ENCODE data around the gene CENPF. TPM values are rescaled to one million over a fixed set of nuclear protein-coding genes. Genes with fewer than 3 reads are reported as not detected.

Gene CENPF
- total RNA-seq, 5 donors from 2014 or later (not counting 1 experiment from before 2014, with no cell fraction given): 3.1 to 6.7 (median 4.1) TPM

DNA sequence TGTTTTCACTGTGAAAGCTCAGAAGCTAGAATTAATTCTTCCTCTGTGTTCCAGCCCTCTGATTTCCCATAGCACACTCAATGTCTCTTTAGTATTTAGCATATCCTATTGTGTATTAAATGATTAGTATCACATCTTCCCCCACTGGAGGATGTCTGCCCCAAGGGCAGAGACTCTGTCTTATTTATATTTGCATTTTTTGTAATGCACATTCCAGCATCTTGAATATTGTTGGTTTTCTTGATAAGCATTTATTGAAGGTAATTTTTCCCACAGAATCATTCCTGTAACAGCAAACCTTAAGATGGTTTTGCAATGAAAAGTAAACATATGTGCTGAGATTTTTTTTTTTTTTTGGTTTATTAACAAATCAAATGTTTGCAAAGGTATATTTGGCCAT is 34.1 kb downstream of the CENPF start:
- Mint-ChIP-seq H3K36me3 (no peaks in the 10 kb centered on the region), H3K4me1 (peaks cover 14 to 38% (median 35%) of the 10 kb centered on the region in 3 donors), H3K9me3 (no peaks in the 10 kb centered on the region), H3K27me3 (no peaks in the 10 kb centered on the region), H3K27ac (no peak overlapping the region), H3K4me3 (no peak overlapping the region)
- ATAC-seq (replicated peaks in 1 of 4): no peak
- ChIA-PET CTCF (interaction anchor here (0.7 to 2.1 kb wide), 13 partner anchors 8 to 540 kb away, joined by 3 to 8 read pairs (median 4); no protein-coding TSS in a partner anchor), POLR2A (no interaction called here)
- Histone ChIP-seq H3K36me3 (ENCODE audit: control insufficient read depth in 2 of 2, extremely low read depth in 1 of 2, insufficient read depth in 1 of 2, low read length in 1 of 2) (no peaks in the 10 kb centered on the region), H3K4me1 (ENCODE audit: control insufficient read depth in 1 of 2, extremely low read depth in 1 of 2, insufficient read depth in 2 of 2, low read length in 2 of 2) (peaks cover 6 to 38% of the 10 kb centered on the region in 2 experiments), H3K27ac (ENCODE audit: low read length) (no peak overlapping the region), H3K9me3 (no peaks in the 10 kb centered on the region), H3K27me3 (replicated peaks in 1 of 2; ENCODE audit: control insufficient read depth in 2 of 2, extremely low read depth in 1 of 2, insufficient read depth in 2 of 2, low read length in 1 of 2) (no peaks in the 10 kb centered on the region), H3K4me3 (ENCODE audit: control insufficient read depth in 1 of 2, extremely low read depth in 1 of 2, low read length in 1 of 2) (no peak overlapping the region)
- DNase-seq: no peak

DNA sequence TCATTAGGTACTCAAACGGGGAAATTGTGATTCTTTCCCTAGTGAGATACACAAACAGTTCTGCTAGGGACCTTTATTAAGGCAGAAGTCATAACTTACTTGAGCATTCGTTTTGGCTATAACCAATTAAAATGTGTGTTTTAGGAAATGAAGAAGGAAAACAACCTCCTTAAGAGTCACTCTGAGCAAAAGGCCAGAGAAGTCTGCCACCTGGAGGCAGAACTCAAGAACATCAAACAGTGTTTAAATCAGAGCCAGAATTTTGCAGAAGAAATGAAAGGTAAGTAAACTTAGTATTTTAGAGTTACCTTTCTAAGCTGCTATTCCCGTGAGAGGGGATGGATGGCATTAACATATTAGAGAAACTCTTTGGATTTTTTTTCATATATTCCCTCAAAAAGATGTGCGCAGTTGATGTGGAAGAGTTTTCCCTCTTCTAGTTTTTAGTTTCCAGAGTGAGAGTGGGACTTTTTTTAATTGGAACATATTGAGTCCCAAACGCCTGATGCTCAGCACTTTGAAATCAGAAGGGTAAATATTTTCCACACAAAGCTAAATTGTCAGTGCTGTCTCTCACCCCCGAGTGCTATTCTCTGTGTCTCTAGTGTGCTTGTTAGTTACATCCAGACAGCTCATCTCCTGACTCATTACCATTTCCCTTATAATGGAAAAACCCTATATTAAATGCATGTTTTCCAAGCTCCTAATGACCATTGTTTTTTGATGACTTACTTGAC is 34.9 kb downstream of the CENPF start:
- peak overlapping the region; percentile 13 to 82 for H3K27ac Mint-ChIP-seq
- Histone ChIP-seq H3K27ac (ENCODE audit: low read length) (no peak overlapping the region), H3K27me3 (replicated peaks in 1 of 2; ENCODE audit: control insufficient read depth in 2 of 2, extremely low read depth in 1 of 2, insufficient read depth in 2 of 2, low read length in 1 of 2) (no peaks in the 10 kb centered on the region), H3K4me1 (ENCODE audit: control insufficient read depth in 1 of 2, extremely low read depth in 1 of 2, insufficient read depth in 2 of 2, low read length in 2 of 2) (peaks cover 10 to 39% of the 10 kb centered on the region in 2 experiments), H3K4me3 (ENCODE audit: control insufficient read depth in 1 of 2, extremely low read depth in 1 of 2, low read length in 1 of 2) (no peak overlapping the region), H3K36me3 (ENCODE audit: control insufficient read depth in 2 of 2, extremely low read depth in 1 of 2, insufficient read depth in 1 of 2, low read length in 1 of 2) (no peaks in the 10 kb centered on the region), H3K9me3 (no peaks in the 10 kb centered on the region)
- ATAC-seq (replicated peaks in 1 of 4): peak in 2 of 4 experiments; percentile 33 to 40
- no peaks in the 10 kb centered on the region for H3K9me3 Mint-ChIP-seq
- WGBS (ENCODE audit: insufficient coverage): no CpG with 5 or more reads among the region's 6 CpGs
- no peaks in the 10 kb centered on the region for H3K36me3 Mint-ChIP-seq
- H3K27me3 Mint-ChIP-seq: no peaks in the 10 kb centered on the region
- H3K4me3 Mint-ChIP-seq: peak overlapping the region; percentile 11 to 68 (median 14)
- peak in 20 of 35 experiments; percentile 3 to 66 (median 18) for DNase-seq
- POLR2A ChIA-PET: interaction anchor here in 1 of 2 donors (0.7 kb wide), 1 partner anchor 10 kb away, joined by 5 read pairs; no protein-coding TSS in a partner anchor
- CTCF ChIA-PET: interaction anchor here (0.6 to 2.1 kb wide), 18 partner anchors 9 to 540 kb away, joined by 3 to 8 read pairs (median 4); no protein-coding TSS in a partner anchor
- H3K4me1 Mint-ChIP-seq: peaks cover 7 to 31% (median 27%) of the 10 kb centered on the region in 3 donors

DNA sequence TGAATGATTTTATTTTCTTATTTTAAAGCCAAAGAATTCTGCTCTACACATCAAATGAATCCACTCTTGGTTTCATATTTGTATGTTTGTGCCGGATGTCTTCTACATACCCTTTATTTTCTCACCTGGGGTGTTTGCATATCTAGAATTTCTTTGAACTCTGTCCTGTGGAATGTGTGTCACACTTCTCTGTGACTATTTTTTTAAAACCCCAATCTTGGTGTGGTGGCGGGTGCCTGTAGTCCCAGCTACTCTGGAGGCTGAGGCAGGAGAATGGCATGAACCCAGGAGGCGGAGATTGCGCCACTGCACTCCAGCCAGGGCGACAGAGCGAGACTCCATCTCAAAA is 35.4 kb downstream of the CENPF start:
- DNase-seq: no peak

DNA sequence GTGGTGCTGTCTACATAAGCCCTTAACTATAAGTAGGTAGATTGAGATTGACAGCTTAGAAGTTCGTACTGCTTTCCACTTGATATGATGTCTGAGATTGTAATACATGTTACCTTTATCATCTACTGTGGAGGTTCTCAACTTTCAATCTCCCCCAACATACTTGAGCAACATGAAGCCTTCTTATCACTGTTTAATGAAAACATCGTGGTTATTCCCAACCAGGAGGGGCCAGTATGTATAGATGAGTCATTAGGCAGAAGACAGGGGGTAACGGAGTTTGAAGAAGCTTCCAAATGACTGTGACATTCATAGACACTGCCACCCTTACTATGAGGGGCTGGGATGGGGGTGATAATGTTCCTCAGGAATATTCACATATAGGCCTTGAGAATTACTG is 36.0 kb downstream of the CENPF start:
- ChIA-PET CTCF (interaction anchor here (0.7 to 2.0 kb wide), 5 partner anchors 9 to 35 kb away, joined by 3 to 6 read pairs (median 4); no protein-coding TSS in a partner anchor), POLR2A (no interaction called here)
- Histone ChIP-seq H3K27me3 (replicated peaks in 1 of 2; ENCODE audit: control insufficient read depth in 2 of 2, extremely low read depth in 1 of 2, insufficient read depth in 2 of 2, low read length in 1 of 2) (no peaks in the 10 kb centered on the region), H3K9me3 (no peaks in the 10 kb centered on the region), H3K4me3 (ENCODE audit: control insufficient read depth in 1 of 2, extremely low read depth in 1 of 2, low read length in 1 of 2) (no peak overlapping the region), H3K4me1 (ENCODE audit: control insufficient read depth in 1 of 2, extremely low read depth in 1 of 2, insufficient read depth in 2 of 2, low read length in 2 of 2) (peaks cover 12 to 42% of the 10 kb centered on the region in 2 experiments), H3K27ac (ENCODE audit: low read length) (peak overlapping the region; percentile 17), H3K36me3 (ENCODE audit: control insufficient read depth in 2 of 2, extremely low read depth in 1 of 2, insufficient read depth in 1 of 2, low read length in 1 of 2) (no peaks in the 10 kb centered on the region)
- DNase-seq (no peak), ATAC-seq (replicated peaks in 1 of 4) (no peak)
- Mint-ChIP-seq H3K27ac (peak overlapping the region in 1 of 2 donors; percentile 82), H3K9me3 (no peaks in the 10 kb centered on the region), H3K36me3 (no peaks in the 10 kb centered on the region), H3K27me3 (no peaks in the 10 kb centered on the region), H3K4me3 (peak overlapping the region in 1 of 3 donors; percentile 68), H3K4me1 (peaks cover 2 to 31% (median 24%) of the 10 kb centered on the region in 3 donors)
- no CpG with 5 or more reads among the region's 3 CpGs for WGBS (ENCODE audit: insufficient coverage)

More for the DNA sequence above, 35.4 kb downstream of the CENPF start:
- ChIA-PET CTCF (interaction anchor here (1.0 to 2.1 kb wide), 11 partner anchors 9 to 307 kb away, joined by 3 to 7 read pairs (median 5); no protein-coding TSS in a partner anchor), POLR2A (interaction anchor here in 1 of 2 donors (0.7 kb wide), 1 partner anchor 9 kb away, joined by 5 read pairs; no protein-coding TSS in a partner anchor)
- no CpG with 5 or more reads among the region's 6 CpGs for WGBS (ENCODE audit: insufficient coverage)
- peak overlapping the region in 1 of 2 donors; percentile 82 for H3K27ac Mint-ChIP-seq
- no peaks in the 10 kb centered on the region for H3K36me3 Mint-ChIP-seq
- Histone ChIP-seq H3K9me3 (no peaks in the 10 kb centered on the region), H3K4me1 (ENCODE audit: control insufficient read depth in 1 of 2, extremely low read depth in 1 of 2, insufficient read depth in 2 of 2, low read length in 2 of 2) (peaks cover 12 to 42% of the 10 kb centered on the region in 2 experiments), H3K27ac (ENCODE audit: low read length) (no peak overlapping the region), H3K36me3 (ENCODE audit: control insufficient read depth in 2 of 2, extremely low read depth in 1 of 2, insufficient read depth in 1 of 2, low read length in 1 of 2) (no peaks in the 10 kb centered on the region), H3K4me3 (ENCODE audit: control insufficient read depth in 1 of 2, extremely low read depth in 1 of 2, low read length in 1 of 2) (no peak overlapping the region), H3K27me3 (replicated peaks in 1 of 2; ENCODE audit: control insufficient read depth in 2 of 2, extremely low read depth in 1 of 2, insufficient read depth in 2 of 2, low read length in 1 of 2) (no peaks in the 10 kb centered on the region)
- no peaks in the 10 kb centered on the region for H3K27me3 Mint-ChIP-seq
- peaks cover 2 to 31% (median 27%) of the 10 kb centered on the region in 3 donors for H3K4me1 Mint-ChIP-seq
- peak overlapping the region; percentile 11 to 68 (median 14) for H3K4me3 Mint-ChIP-seq
- H3K9me3 Mint-ChIP-seq: no peaks in the 10 kb centered on the region
- no peak for ATAC-seq (replicated peaks in 1 of 4)

DNA sequence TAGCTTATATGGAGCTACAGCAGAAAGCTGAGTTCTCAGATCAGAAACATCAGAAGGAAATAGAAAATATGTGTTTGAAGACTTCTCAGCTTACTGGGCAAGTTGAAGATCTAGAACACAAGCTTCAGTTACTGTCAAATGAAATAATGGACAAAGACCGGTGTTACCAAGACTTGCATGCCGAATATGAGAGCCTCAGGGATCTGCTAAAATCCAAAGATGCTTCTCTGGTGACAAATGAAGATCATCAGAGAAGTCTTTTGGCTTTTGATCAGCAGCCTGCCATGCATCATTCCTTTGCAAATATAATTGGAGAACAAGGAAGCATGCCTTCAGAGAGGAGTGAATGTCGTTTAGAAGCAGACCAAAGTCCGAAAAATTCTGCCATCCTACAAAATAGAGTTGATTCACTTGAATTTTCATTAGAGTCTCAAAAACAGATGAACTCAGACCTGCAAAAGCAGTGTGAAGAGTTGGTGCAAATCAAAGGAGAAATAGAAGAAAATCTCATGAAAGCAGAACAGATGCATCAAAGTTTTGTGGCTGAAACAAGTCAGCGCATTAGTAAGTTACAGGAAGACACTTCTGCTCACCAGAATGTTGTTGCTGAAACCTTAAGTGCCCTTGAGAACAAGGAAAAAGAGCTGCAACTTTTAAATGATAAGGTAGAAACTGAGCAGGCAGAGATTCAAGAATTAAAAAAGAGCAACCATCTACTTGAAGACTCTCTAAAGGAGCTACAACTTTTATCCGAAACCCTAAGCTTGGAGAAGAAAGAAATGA is 37.6 kb downstream of the CENPF start:
- Mint-ChIP-seq H3K27me3 (no peaks in the 10 kb centered on the region), H3K4me3 (no peak overlapping the region), H3K4me1 (peaks cover 2 to 32% (median 23%) of the 10 kb centered on the region in 3 donors), H3K27ac (no peak overlapping the region), H3K9me3 (no peaks in the 10 kb centered on the region), H3K36me3 (no peaks in the 10 kb centered on the region)
- DNase-seq: peak in 5 of 35 experiments; percentile 6 to 38 (median 8)
- WGBS (ENCODE audit: insufficient coverage): 66% methylated on average over 3 of the region's 6 CpGs
- no peaks in the 10 kb centered on the region for H3K27me3 ChIP-seq (replicated peaks in 1 of 2; ENCODE audit: control insufficient read depth in 2 of 2, extremely low read depth in 1 of 2, insufficient read depth in 2 of 2, low read length in 1 of 2)
- ChIA-PET POLR2A (interaction anchor here in 1 of 2 donors (0.6 kb wide), 2 partner anchors 25 to 927 kb away, joined by 3 read pairs; partner anchors contain the start of gene KCTD3), CTCF (interaction anchor here (0.6 to 1.3 kb wide), 4 partner anchors 9 to 680 kb away, joined by 3 to 7 read pairs (median 4); no protein-coding TSS in a partner anchor)
- H3K4me3 ChIP-seq (ENCODE audit: control insufficient read depth in 1 of 2, extremely low read depth in 1 of 2, low read length in 1 of 2): peak overlapping the region in 1 of 2 donors; percentile 23
- no peaks in the 10 kb centered on the region for H3K36me3 ChIP-seq (ENCODE audit: control insufficient read depth in 2 of 2, extremely low read depth in 1 of 2, insufficient read depth in 1 of 2, low read length in 1 of 2)
- H3K9me3 ChIP-seq: peaks cover 2% of the 10 kb centered on the region
- peaks cover 12 to 42% of the 10 kb centered on the region in 2 experiments for H3K4me1 ChIP-seq (ENCODE audit: control insufficient read depth in 1 of 2, extremely low read depth in 1 of 2, insufficient read depth in 2 of 2, low read length in 2 of 2)
- ATAC-seq (replicated peaks in 1 of 4): peak; percentile 74 to 83 (median 78)
- peak overlapping the region; percentile 12 for H3K27ac ChIP-seq (ENCODE audit: low read length)

All from T-cell (primary cell).